CD4-positive, alpha-beta T cell treated with Interleukin-15 for 4 hours (primary cell): ENCODE results near the gene LRRC7.
"Not testable (repeated sequence)": the region's sequence is repeated elsewhere in the genome, so short reads cannot be mapped to it uniquely, and the experiment has no call there.

Experiments used
- DNase-seq: peaks from one replicate; pipeline ENCODE4 v3.0.0-alpha.2; 2020; ENCODE audit warnings: low spot score

The LRRC7 gene

GRCh38 chr1:70041317-70042045, 473.8 kb downstream of the LRRC7 start:
- DNase-seq = no peak

GRCh38 chr1:70042090-70042731, 474.5 kb downstream of the LRRC7 start:
- DNase-seq = no peak

GRCh38 chr1:70043804-70044203, 476.1 kb downstream of the LRRC7 start:
- no peak for DNase-seq

- DNase-seq = no peak
Measured at GRCh38 chr1:70044832-70045231, 477.1 kb downstream of the LRRC7 start.

- not testable (repeated sequence) for DNase-seq
Measured at GRCh38 chr1:70045581-70045980, 477.9 kb downstream of the LRRC7 start.

GRCh38 chr1:70048336-70049094, 480.8 kb downstream of the LRRC7 start:
- no peak for DNase-seq

GRCh38 chr1:70051926-70052325, 484.2 kb downstream of the LRRC7 start:
- DNase-seq = no peak

GRCh38 chr1:70057500-70057899, 489.8 kb downstream of the LRRC7 start:
- DNase-seq = no peak

- no peak for DNase-seq
Measured at GRCh38 chr1:70061231-70061630, 493.5 kb downstream of the LRRC7 start.

GRCh38 chr1:70063861-70064260, 496.1 kb downstream of the LRRC7 start:
- no peak for DNase-seq

- no peak for DNase-seq
Measured at GRCh38 chr1:70066711-70067110, 499.0 kb downstream of the LRRC7 start.

GRCh38 chr1:70071601-70072000, 503.9 kb downstream of the LRRC7 start:
- DNase-seq = no peak

- DNase-seq = no peak
Measured at GRCh38 chr1:70072231-70072751, 504.6 kb downstream of the LRRC7 start.

GRCh38 chr1:70075761-70076160, 508.0 kb downstream of the LRRC7 start:
- DNase-seq = no peak

- DNase-seq = no peak
Measured at GRCh38 chr1:70077066-70077465, 509.3 kb downstream of the LRRC7 start.

- no peak for DNase-seq
Measured at GRCh38 chr1:70079546-70079945, 511.8 kb downstream of the LRRC7 start.

GRCh38 chr1:70083519-70083918, 515.8 kb downstream of the LRRC7 start:
- DNase-seq = no peak

- no peak for DNase-seq
Measured at GRCh38 chr1:70084314-70084915, 516.7 kb downstream of the LRRC7 start.

- no peak for DNase-seq
Measured at GRCh38 chr1:70085521-70085920, 517.8 kb downstream of the LRRC7 start.

- DNase-seq = no peak
Measured at GRCh38 chr1:70086897-70087296, 519.2 kb downstream of the LRRC7 start.

- no peak for DNase-seq
Measured at GRCh38 chr1:70090141-70090540, 522.4 kb downstream of the LRRC7 start.

GRCh38 chr1:70090875-70091274, 523.2 kb downstream of the LRRC7 start:
- DNase-seq = no peak
